HG03469 (cell line): ENCODE measurements around the gene S100B.

Experiments used
- ATAC-seq: cut with Tn5 transposase; IDR thresholded peaks from one replicate; pipeline ENCODE4 v1.9.1; 2021; ENCODE audit warnings: mild to moderate bottlenecking, moderate library complexity, moderate number of reproducible peaks; ENCODE audit not compliant: unreplicated experiment

S100B gene

DNA sequence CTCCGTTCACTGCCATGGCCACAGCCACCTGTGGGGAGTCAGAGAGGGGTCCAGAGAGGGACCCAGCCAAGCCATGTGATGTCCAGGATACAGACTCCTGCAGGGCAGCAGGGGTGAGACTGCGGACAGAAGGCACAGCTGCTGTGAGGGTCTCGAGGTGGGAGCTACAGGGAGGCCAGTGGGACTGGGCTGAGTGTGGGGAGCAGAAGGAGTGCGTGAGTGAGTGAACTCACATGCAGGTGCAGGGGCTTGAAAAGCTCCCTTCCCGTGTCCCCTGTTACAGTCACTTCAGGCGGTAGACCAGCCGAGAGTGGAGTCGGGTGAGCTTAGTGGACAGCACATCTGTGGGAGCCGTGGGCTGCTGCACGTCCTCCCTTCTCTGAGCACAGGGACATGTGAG, 42.4 kb downstream of the S100B start:
- no peak for ATAC-seq

DNA sequence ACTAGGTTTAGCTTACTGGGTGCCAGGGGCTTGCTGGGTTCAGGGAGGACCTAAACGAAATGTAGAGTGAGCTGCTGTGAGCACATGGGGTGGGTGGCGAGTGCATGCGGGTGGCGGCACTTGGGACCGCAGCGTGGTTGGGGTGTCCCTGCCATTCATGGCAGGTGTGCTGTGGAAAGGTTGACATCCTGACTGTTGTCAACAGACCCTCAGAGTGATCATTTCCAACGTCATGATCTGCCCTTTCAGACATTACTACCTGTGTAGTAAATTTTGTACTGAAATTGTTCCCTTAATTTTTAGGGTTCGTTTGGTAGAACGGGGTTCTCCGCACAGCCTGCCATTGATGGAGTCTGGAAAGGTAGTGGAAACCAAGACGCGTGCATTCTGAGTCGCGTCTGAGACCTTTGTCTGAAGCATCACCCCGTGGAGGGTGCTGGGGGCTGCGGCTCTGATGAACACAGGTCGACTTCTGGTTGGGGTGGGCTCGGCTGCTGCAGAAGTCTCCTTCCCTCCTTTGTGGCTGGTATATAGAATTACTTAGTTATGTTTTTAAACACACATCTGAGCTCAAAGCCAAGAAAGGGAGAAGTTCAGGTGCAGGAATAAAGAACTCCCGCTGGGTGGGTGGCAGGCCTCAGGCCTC, 43.3 kb downstream of the S100B start:
- no peak for ATAC-seq

DNA sequence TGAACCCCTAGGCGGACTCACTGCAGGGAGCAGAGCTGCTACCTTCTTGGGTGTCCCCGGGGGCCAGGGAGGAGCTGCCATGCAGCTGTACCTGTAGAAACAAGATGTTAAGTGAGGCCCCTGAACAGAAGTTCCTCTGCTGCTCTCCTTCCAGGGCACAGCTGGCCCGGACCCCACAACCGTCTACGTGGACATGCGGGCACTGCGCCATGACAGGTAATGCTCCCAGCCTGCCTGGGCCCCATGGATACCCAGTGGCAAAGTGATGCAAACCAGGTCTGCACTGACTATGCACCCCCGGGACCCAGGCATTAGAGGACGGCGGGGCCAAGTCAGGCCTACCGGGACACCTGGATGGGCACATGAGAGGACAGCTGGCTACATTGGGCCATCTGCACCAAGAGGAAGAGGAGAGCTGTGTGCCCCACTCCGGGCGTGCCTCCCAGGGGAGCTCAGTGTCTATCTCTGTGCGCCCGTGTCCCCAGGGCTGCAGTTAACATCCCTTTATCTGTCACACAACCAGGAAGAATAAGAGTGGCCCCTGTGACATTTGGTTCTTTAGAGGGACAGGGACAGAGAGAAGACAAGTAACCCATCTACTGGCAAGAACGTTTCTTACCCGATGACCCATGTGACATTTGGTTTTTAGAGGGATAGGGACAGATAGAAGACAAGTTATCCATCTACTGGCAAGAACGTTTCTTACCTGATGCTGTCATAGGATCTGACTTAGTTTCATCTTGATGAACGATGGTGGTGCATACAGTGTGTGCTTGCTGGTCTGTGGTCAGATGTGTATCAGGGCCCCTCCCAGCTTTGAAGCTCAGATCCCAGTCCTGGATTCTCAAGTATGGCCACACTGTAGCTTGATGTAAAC, 44.1 kb downstream of the S100B start:
- no peak for ATAC-seq

DNA sequence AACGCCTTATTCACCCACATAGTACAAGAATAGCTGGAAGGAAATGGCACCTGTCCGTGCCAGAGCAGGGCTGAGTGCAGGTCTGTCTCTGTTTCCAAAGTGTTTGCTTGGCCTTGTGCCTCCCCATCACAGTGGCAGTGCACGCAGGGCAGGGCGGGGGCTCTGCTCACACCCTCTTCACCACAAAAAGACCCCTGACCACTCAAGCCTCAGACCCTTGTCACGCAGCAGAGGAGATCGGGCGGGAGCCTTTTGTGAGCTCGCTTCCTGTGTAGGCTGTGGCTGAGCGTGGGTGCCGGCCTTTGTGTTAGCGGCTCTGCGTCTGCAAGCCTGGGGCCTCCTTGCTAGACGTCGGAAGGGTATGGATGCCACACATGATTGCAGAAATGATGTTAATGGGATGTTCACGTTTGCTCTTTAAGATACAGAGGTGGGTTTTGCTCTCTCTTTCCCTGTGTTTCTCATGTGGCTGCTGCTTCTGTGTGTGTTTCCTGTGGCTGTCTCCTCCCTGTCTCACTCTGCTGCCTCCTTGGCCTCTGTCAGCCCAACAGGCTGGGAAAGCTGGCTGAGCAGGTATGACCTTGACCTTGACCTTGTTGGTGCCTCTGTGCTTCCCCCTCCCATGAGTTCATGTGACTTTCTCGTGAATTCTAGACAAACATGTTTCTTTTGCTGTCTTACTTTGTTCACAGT, 45.4 kb downstream of the S100B start:
- ATAC-seq: no peak

DNA sequence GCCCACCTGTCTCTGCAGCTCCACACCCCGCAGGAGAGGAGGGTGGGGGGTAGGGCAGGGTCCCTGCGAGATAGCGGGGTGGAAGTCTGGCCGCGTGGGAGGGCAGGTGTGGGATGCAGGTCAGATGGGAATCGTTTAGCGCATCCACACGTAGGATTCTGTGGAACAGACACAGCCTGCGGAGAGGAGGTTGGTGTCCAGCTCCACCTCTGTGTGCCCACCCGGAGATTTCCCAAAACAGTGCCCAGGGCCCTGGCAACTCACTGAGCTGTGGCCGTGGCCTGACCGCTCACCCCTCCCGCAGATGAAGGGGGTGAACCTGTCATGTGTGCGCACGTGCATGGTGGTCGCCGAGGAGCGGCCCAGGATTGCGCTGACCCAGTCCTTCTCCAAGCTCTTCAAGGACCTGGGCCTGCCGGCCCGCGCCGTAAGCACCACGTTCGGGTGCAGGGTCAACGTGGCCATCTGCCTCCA, 46.9 kb downstream of the S100B start:
- ATAC-seq: no peak

DNA sequence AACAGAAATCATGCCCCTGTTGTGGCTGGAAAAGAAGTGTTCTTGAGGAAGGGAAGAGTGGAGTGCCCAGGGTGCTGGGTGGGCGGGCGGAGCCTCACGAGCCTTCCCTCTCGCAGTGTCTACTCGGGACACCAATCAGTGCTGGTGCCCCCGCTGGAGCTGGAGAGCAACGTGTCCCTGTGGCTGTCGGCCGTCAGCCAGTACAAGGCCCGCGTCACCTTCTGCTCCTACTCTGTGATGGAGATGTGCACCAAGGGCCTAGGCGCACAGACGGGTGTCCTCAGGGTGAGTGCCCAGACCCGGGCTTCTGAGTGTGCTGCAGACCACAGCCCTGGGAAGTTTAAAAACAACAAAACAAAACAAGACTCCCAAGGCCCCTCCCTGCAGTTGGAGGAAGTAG, 47.4 kb downstream of the S100B start:
- no peak for ATAC-seq

DNA sequence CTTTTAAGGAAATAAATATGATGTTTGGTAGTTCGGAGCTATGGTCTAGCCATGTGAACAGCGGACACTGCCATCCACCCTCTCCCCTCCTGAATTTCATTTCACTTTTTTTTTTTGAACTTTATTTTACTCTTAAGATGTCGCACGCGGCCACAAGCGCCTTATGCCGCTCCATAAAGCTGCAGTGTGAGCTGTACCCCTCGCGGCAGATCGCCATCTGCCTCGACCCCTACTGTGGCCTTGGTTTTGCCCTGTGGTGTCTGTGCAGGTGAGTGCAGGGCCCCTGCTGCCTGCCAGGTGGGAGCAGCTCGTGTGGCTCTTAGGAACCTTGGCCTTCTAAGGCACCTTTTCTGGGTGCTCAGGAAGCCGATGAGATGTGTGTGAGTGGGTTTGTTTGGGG, 48.1 kb downstream of the S100B start:
- ATAC-seq: no peak

DNA sequence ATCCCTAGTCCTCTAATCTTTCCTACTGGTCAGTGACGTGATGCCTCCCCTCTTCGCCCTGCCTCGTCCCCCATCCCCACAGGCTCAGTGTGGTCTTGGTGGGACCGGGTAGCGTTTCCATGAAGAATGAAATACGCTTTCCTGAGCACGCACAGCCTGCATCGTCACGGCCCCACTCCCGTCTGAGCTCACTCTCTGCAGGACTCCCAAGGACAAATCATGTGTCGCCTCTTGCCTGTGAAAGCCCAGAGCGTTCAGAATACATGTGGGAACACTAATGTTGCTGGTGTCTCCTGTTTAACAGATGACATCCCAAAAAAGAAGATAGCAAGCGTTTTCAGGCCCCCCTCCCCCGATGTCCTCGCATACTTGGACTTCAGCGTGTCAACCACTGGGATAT, 49.2 kb downstream of the S100B start:
- ATAC-seq: no peak

DNA sequence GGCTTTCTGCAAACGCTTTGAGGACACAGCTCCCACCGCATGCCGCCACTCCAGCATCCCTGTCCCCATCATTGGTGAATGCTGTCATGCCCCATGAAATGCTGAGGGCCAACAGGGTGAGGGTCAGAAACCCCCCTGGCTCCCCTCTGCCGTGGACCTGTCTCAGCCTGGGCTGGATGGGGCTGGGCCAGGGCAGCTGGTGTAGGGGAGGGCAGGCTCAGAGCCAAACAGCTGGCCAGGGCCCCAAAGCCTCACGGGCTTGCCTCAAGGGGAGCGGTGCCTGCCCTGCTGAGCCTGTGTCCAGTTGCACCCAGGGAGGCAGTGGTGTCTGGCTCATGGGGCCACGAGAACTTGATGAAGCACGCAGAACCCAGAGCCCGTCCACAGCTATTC, 49.7 kb downstream of the S100B start:
- no peak for ATAC-seq

DNA sequence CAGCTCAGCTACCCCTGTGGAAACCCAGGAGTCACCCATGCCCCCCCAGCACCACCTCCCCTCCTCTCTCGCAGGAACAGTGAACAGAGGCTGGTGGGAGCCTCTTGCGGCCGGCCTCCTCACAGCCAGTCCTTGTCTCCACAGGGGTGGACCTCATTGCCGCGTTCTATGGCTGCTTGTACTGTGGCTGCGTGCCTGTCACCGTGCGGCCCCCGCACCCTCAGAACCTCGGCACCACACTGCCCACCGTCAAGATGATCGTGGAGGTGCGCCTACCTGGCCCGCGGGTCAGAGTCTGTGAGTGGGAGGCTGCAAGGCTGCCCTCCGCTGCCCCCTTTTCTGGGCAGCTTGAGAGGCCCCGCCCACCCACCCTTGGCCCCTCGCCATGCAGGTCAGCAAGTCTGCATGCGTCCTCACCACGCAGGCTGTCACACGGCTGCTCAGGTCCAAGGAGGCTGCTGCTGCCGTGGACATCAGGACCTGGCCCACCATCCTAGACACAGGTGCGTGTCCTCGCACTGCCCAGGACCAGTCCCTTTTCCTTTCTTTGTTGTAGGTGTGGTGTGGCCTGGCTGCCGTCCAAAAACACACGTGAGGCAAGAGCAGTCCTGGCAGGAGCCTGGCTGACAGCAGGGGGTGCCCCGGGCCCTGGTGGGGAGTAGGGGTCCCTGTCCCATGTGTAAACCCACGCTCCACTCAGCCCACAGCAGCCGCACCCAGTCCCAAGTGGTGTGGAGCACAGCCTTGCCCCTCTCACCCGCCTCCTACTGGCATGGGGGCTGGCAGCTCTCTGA, 50.3 kb downstream of the S100B start:
- no peak for ATAC-seq

DNA sequence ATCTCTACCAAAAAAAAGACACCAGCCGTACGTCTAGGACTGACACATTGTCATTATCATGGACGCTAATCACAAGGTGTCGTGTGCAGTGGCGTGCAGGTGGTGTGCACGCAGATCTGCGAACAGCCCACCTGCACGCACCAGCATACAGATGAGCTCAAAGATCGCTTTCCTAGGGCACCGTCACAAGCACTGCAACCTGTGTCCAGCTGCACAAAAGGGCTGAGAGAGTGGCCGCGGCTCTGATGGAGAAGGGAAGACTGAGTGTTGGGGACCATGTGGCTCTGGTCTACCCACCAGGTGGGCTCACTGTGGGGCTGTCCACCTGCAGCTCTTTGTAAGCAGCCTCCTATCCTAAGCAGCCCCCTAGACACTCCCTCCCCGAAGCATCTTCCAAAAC, 50.9 kb downstream of the S100B start:
- ATAC-seq: no peak

DNA sequence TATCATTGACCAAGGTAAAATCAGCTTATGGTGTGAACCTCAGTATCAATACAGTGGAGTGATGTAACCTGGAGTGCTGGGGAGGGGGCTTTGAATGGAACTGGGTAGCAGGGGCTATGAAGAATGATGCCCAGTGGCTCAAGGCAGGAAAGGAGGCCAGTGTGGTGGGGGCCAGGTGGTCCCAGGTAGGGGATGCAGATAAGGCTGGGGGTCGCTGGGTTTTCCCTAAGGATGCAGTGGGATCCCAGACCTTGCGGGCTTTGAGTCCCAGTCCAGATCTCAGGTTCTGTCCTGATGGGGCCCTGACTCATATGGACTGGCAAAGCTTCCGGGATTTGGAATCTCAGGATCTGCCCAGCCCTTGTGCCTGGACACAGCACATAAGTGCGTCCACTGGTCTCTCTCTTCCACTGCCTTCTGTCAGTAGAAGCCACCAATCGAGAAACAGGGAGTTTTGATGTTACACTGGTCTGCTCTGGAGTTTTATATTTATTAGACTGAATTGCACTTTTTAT, 52.0 kb downstream of the S100B start:
- ATAC-seq: no peak

DNA sequence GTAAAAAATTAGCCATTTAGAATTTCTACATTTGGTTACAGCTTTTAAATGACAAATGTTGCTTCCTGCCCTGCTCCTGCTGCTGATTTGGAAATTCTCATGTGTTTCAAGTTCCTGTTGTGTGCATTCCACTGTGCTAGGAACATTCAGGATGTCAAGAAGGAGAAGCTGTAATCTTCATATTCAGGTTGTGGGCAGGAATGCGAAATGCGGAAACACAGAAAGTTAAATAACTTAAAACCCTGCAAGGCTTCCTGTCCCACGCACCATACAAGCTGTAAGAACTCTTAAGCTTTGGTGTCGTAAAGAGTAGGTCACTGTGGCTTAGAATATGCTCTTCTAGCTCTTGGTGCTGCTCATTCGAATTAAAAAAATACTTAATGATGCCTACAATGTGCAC, 52.6 kb downstream of the S100B start:
- no peak for ATAC-seq

DNA sequence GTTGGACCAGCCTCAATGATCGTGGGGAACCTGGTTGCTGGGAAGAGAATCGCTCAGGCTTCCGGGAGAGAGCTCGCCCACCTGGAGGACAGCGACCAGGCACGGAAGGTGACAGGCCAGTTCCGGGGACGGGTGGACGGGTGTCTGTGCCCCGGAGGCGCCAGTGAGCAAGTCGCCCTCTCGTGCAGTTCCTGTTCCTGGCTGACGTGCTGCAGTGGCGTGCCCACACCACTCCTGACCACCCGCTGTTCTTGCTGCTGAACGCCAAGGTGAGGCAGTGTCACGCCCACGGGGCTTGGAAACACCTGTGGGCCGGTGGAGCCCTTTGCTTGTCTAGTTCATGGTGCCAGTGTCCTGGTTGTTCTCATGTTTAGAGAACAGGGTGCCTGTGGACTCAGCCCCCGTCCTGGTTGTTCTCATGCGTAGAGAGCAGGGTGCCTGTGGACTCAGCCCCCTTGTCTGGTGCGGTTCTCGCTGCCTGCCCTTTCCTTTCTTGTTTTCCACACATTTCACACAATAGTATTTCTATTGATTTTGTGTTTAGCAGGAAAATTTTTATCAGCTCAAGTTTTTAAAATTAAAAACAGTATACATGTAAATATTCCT, 53.1 kb downstream of the S100B start:
- ATAC-seq: no peak

DNA sequence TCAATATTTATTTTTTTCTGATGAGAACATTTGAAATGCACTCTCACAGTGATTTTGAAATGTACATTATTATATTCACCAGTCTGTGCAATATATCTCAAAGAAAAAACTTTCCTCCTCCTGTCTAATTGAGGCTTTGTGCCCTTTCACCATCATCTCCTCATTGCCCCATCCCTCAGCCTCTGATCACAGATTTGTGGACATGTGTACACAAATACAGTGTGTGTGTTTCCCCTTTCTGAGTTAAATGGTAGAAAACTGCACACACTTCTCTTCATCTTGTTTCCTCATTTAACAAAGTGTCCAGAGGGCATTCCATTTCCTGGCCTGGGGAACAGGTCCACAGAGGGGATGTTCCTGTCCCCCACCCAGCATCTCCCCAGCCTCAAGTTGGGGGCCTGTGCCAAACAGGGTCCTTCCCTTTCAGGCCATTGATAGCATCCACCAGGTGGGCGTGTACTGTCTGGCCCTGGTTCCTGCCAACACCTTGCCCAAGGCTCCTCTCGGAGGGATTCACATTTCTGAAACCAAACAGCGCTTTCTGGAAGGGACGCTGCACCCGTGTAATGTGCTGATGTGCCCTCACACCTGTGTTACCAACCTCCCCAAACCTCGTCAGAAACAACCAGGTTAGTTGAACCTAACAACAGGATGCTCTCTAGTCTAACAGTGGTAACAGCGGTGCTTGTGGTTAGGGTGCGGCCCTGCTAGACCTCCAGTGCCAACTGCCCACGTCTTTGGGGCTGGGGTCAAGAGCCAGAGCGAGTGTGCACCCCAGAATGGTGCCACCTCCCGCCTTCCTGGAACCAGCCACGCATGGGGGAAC, 54.6 kb downstream of the S100B start:
- ATAC-seq: no peak

DNA sequence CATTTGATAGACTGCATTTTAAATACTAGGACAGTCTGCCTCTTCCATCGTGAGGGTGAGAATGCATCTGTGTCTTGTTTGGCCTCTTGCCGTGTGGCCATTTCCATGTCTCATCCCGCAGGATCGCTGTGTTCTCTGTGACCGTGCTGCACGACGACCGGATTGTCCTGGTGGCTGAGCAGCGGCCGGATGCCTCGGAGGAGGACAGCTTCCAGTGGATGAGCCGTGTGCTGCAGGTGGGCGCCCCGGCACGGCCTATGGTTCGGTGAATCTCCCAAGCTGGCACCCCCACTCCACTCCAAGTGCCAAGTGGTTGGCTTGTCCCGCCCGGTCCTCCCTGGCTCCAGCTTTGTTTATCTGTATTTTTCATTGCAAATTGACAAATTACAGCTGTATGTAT, 55.2 kb downstream of the S100B start:
- ATAC-seq: no peak
